Brain microvascular endothelial cell (primary cell): ENCODE results near the gene MSL3B.

Source experiments
- DNase-seq: peaks from one replicate; pipeline ENCODE4 v3.0.0-alpha.2; 2020
- H3K27ac ChIP-seq: fragments of 250-450 bp; sonication (Bioruptor Pico); 2 replicates; pipeline ENCODE4 v1.5.1; 2020; ENCODE audit warnings: mild to moderate bottlenecking, moderate library complexity
- H3K27me3 ChIP-seq: fragments of 250-450 bp; sonication (Bioruptor Pico); replicated peaks from 2 replicates; pipeline ENCODE4 v1.5.1; 2020; ENCODE audit warnings: mild to moderate bottlenecking
- H3K36me3 ChIP-seq: fragments of 250-450 bp; sonication (Bioruptor Pico); replicated peaks from 2 replicates; pipeline ENCODE4 v1.5.1; 2020; ENCODE audit warnings: mild to moderate bottlenecking
- H3K4me3 ChIP-seq: 2 replicates; pipeline ENCODE4 v1.5.1; 2011; ENCODE audit warnings: low read depth, mild to moderate bottlenecking, control low read depth, low read length, moderate library complexity
- in situ Hi-C: cut with HindIII; loops from 2 replicates; pipeline ENCODE4 v1.10.0; 2017; ENCODE audit warnings: low sequenced_read_pairs, low pct_ligation_motif_present
- TF ChIP-seq, protein P1 (sequence below): IDR thresholded peaks from 2 replicates; pipeline ENCODE4 v1.5.1; 2011; ENCODE audit warnings: low read depth, mild to moderate bottlenecking, moderate library complexity, low read length, control low read depth, inconsistent platforms; ENCODE audit errors: missing control alignments

MSL3B gene

DNA sequence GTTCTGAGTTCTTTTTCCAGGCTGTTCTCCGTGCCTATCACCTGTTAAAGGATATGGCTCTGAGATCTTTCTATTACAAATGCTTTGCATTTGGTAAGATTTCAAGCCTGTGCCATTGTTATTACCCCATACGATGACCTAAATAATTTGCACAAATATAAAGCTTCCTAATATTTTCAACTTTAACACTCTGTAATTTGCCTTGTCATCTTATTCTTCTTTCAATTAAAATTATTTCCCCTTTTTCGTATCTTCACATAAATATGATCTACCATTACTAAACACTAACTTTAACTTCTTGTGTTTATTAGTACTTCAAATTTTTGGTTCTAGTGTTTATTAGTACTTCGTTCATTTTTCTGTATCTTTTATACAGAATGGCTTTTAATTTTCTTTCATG lies 3.2 kb upstream of the MSL3B start:
- TF ChIP-seq, protein P1, sequence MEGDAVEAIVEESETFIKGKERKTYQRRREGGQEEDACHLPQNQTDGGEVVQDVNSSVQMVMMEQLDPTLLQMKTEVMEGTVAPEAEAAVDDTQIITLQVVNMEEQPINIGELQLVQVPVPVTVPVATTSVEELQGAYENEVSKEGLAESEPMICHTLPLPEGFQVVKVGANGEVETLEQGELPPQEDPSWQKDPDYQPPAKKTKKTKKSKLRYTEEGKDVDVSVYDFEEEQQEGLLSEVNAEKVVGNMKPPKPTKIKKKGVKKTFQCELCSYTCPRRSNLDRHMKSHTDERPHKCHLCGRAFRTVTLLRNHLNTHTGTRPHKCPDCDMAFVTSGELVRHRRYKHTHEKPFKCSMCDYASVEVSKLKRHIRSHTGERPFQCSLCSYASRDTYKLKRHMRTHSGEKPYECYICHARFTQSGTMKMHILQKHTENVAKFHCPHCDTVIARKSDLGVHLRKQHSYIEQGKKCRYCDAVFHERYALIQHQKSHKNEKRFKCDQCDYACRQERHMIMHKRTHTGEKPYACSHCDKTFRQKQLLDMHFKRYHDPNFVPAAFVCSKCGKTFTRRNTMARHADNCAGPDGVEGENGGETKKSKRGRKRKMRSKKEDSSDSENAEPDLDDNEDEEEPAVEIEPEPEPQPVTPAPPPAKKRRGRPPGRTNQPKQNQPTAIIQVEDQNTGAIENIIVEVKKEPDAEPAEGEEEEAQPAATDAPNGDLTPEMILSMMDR: no peak
- no peak for DNase-seq
- no peaks in the 10 kb centered on the region for H3K36me3 ChIP-seq
- H3K4me3 ChIP-seq: no peak overlapping the region
- no peaks in the 10 kb centered on the region for H3K27me3 ChIP-seq
- in situ Hi-C loops: no loop called here
- H3K27ac ChIP-seq: no peak overlapping the region

DNA sequence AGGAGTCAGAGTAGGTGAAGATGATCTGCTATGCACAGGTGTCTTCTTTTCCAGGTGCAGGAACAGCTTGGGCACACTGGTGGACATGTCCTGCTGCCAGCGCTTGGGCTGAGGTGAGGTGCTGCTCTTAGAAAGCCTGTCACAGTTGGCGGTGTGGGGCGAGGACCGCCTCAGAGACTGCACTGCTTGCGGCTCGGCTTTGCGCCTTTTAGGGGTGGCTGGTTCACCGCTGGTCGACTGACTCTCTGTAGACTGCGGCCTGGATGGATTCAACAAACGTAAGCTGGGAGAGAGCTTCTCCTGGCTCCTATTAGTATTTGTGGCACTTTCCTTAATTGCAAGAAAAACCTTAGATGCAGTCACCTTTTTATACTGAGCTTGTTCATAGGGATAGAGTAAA lies 1.7 kb downstream of the MSL3B start:
- TF ChIP-seq, protein P1: no peak

DNA sequence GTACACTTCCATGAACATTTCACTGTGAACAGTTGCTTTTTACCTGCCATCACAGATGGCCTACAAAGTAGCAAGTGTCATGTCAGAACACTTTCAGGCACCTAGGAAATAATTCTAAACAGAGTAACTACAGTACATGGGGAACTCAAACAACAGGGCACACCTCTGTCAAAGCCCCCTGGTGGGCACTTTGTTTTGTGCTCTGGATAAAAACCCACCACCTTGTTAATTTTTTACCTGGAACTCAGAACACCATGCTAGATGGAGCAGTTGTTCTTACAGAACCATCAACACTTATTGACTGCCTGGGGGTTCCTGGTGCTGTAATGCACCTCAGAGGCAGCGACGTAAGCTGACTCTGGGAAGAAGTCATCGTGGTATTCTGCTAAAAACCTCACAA lies 2.3 kb downstream of the MSL3B start:
- Histone ChIP-seq H3K36me3 (no peaks in the 10 kb centered on the region), H3K4me3 (no peak overlapping the region), H3K27ac (no peak overlapping the region), H3K27me3 (no peaks in the 10 kb centered on the region)
- TF ChIP-seq, protein P1: peak; percentile 44
- in situ Hi-C loops: no loop called here
- no peak for DNase-seq

More for the DNA sequence above, 1.7 kb downstream of the MSL3B start:
- in situ Hi-C loops: no loop called here
- Histone ChIP-seq H3K27ac (no peak overlapping the region), H3K36me3 (no peaks in the 10 kb centered on the region), H3K27me3 (no peaks in the 10 kb centered on the region), H3K4me3 (no peak overlapping the region)
- no peak for DNase-seq

DNA sequence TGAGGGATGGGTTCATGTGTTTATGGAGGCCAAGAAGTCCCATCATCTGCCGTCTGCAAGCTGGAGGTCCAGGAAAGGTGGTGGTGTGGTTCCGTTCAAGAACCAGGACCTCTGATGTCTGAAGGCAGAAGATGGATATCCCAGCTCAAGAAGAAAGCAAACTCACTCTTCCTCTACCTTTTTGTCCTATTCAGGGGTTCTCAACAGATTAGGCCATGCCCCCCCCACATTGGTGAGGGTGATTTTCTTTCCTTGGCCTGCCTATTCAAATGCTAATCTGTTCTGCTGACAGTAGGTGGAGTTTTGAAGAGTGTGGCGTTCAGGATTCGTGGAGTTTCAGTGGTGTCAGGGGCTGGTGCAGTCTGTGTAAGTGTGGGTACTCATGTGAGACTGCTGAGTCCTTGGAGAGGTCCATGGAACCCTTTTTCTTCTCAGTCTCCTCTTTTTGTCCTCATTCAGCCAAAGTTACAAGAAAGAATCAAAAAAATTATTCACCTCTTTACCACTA lies 5.9 kb downstream of the MSL3B start:
- Histone ChIP-seq H3K27ac (no peak overlapping the region), H3K27me3 (no peaks in the 10 kb centered on the region), H3K36me3 (no peaks in the 10 kb centered on the region), H3K4me3 (no peak overlapping the region)
- in situ Hi-C loops: no loop called here
- no peak for DNase-seq
- TF ChIP-seq, protein P1: no peak

DNA sequence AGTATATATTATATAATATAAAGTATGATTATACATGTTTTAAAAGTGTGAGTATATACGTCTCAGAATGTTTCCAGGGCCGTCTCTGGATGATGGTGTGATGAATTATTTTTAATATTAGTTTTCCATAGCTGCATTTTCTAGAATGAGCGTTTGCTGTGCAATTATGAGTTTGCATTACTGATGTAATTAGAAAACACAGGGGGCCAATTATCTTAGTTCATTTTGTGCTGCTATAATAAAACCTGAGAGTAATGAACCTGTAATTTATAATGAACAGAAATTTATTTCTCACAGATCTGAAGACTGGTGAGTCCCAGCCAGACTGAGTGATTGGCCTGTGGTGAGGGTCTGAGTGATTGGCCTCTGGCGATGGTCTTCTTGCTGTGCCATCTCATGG lies 9.9 kb downstream of the MSL3B start:
- Histone ChIP-seq H3K27me3 (no peaks in the 10 kb centered on the region), H3K27ac (no peak overlapping the region), H3K36me3 (no peaks in the 10 kb centered on the region), H3K4me3 (no peak overlapping the region)
- in situ Hi-C loops: no loop called here
- TF ChIP-seq, protein P1: no peak
- no peak for DNase-seq

DNA sequence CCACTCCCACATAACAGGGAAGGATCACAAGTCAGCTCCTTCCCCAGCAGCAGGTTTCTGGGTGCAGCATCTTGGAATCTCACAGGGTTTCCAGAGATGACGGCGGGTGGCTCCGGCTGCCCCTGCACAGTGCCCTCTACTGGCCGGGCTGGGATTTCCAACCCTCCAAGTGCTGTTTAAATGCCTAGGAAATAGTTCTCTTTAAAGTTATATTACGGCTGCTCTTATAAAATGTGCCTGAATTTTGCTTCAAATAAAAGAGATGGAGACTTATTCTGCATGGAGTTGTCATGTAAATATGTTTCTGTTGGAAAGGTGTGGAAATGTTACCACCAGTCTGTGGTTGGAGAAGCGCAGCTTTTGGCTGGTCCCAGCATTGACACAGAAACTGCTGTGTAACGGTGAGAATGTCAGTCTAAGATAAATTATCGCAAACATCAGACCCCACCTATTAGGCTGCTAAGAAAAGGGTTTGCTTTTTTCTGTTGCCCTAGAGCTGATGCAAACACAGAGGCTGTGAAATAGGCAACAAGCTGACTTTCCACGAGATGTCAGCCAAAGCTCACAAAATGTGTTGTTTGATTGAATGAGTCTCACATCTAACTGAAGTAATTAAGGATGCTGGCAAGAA lies 10.6 kb downstream of the MSL3B start:
- Histone ChIP-seq H3K4me3 (no peak overlapping the region), H3K27me3 (no peaks in the 10 kb centered on the region), H3K27ac (no peak overlapping the region), H3K36me3 (no peaks in the 10 kb centered on the region)
- DNase-seq: peak; percentile 16
- TF ChIP-seq, protein P1: peak; percentile 77
- in situ Hi-C loops: no loop called here
